ENCODE measurements around the gene SLC9A3.

GRCh38 chr5:497871-498509 lies 26.3 kb downstream of the SLC9A3 start:
- no peak for TF ChIP-seq FOXM1 (IDR thresholded peaks at IDR 0.05; ENCODE audit: borderline replicate concordance)
- TF ChIP-seq SP1 (IDR thresholded peaks at IDR 0.05), result no peak
- no peak for TF ChIP-seq CTBP1 (IDR thresholded peaks at IDR 0.05; ENCODE audit: borderline replicate concordance)
- no peak for TF ChIP-seq FOXA1 (IDR thresholded peaks at IDR 0.05)
- TF ChIP-seq ZNF384 (IDR thresholded peaks at IDR 0.05), result no peak
- TF ChIP-seq BHLHE40 (IDR thresholded peaks at IDR 0.05; ENCODE audit: borderline replicate concordance), result no peak
- TF ChIP-seq PKNOX1 (IDR thresholded peaks at IDR 0.05), result no peak
- no peak for TF ChIP-seq HDGF (IDR thresholded peaks at IDR 0.05; ENCODE audit: borderline replicate concordance)
- no peak for TF ChIP-seq TARDBP (IDR thresholded peaks at IDR 0.05)
